Osteoblast (primary cell): ENCODE data around the gene C3orf20. TPM values are rescaled to one million over a fixed set of nuclear protein-coding genes. Genes with fewer than 3 reads are reported as not detected.

ENCODE experiments used
- DNase-seq: peaks from one replicate; pipeline ENCODE4 v3.0.0; 2011; ENCODE audit warnings: low spot score, mixed read lengths; ENCODE audit not compliant: insufficient read length; ENCODE audit errors: missing footprints
- H2AFZ ChIP-seq: 2 replicates; pipeline ENCODE4 v1.6.0; 2011; ENCODE audit warnings: mild to moderate bottlenecking, low read length
- H3K27ac ChIP-seq: 2 replicates; pipeline ENCODE4 v1.5.1; 2011; ENCODE audit warnings: mild to moderate bottlenecking, low read depth, low read length, moderate library complexity
- H3K27me3 ChIP-seq: 2 replicates; pipeline ENCODE4 v1.6.0; 2012; ENCODE audit warnings: mild to moderate bottlenecking, control low read depth, inconsistent platforms, low read length, moderate library complexity; ENCODE audit not compliant: insufficient read depth
- H3K36me3 ChIP-seq: 2 replicates; pipeline ENCODE4 v1.5.1; 2011; ENCODE audit warnings: mild to moderate bottlenecking, low read length, control low read depth, moderate library complexity; ENCODE audit not compliant: insufficient read depth
- H3K4me1 ChIP-seq: 2 replicates; pipeline ENCODE4 v1.5.1; 2011; ENCODE audit warnings: mild to moderate bottlenecking, low read length, control low read depth, moderate library complexity; ENCODE audit not compliant: insufficient read depth
- H3K4me2 ChIP-seq: 2 replicates; pipeline ENCODE4 v1.6.0; 2011; ENCODE audit warnings: mild to moderate bottlenecking, low read length; ENCODE audit not compliant: insufficient read depth
- H3K4me3 ChIP-seq: fragments of 200-600 bp; sonication (generic); 3 replicates; pipeline ENCODE4 v1.5.1; 2012; ENCODE audit warnings: mild to moderate bottlenecking, low read length, inconsistent platforms; ENCODE audit not compliant: insufficient read depth
- H3K79me2 ChIP-seq: 2 replicates; pipeline ENCODE4 v1.6.0; 2012; ENCODE audit warnings: mild to moderate bottlenecking, low read length, control low read depth, inconsistent platforms; ENCODE audit not compliant: insufficient read depth
- H3K9me3 ChIP-seq: 2 replicates; pipeline ENCODE4 v1.5.1; 2011; ENCODE audit warnings: low read depth, low read length, control low read depth
- H4K20me1 ChIP-seq: 2 replicates; pipeline ENCODE4 v1.6.0; 2012; ENCODE audit warnings: mild to moderate bottlenecking, low read length, control low read depth; ENCODE audit not compliant: insufficient read depth
- total RNA-seq: library from RNA; depleted of rRNA; stranded (reverse); fragments of >200 nt; gene quantifications from 2 replicates; pipeline ENCODE4 v1.2.3, GENCODE V29; 2012
- TF ChIP-seq, protein P1 (sequence below): IDR thresholded peaks from 2 replicates; pipeline ENCODE4 v1.5.1; 2011; ENCODE audit warnings: mild to moderate bottlenecking, low read depth, low read length, moderate library complexity; ENCODE audit errors: extremely low read depth

C3orf20 gene
- total RNA-seq, 1 donor: under 0.01 TPM

- no peak for DNase-seq
- no peaks in the 10 kb centered on the region for H3K79me2 ChIP-seq
- TF ChIP-seq, protein P1, sequence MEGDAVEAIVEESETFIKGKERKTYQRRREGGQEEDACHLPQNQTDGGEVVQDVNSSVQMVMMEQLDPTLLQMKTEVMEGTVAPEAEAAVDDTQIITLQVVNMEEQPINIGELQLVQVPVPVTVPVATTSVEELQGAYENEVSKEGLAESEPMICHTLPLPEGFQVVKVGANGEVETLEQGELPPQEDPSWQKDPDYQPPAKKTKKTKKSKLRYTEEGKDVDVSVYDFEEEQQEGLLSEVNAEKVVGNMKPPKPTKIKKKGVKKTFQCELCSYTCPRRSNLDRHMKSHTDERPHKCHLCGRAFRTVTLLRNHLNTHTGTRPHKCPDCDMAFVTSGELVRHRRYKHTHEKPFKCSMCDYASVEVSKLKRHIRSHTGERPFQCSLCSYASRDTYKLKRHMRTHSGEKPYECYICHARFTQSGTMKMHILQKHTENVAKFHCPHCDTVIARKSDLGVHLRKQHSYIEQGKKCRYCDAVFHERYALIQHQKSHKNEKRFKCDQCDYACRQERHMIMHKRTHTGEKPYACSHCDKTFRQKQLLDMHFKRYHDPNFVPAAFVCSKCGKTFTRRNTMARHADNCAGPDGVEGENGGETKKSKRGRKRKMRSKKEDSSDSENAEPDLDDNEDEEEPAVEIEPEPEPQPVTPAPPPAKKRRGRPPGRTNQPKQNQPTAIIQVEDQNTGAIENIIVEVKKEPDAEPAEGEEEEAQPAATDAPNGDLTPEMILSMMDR: no peak
These were observed 41.5 kb upstream of the C3orf20 start for GRCh38 chr3:14633417-14633816.

DNA sequence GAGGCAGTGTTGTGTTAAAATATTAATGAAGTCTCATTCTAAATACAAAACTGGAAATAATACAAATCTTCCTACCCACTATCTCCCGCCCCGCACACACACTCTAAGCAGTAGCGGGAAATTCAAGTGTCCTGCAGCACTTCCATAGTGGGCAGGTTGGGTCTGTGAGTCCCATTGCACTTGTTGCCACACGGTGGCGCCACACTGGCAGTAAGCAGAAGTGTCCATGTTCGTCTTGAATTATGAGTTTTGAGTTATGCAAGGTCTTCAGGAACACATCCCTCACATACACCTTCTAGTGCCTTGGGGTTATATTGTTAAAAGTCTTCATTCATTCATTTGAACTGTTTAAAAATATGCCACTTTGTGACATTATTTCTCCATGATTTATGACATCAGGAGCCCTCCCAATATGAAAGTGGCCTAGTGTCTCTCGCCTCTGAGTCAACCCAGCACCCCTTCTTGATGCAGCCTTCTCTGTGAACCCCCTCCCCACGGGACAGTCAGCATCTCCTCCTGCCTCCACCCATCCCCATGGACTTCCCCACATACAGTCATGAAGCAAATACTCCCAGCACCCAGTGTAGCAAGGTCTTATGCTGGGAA is 41.0 kb upstream of the C3orf20 start:
- peak; percentile 76 for DNase-seq
- H3K27ac ChIP-seq: no peak overlapping the region
- H3K27me3 ChIP-seq: no peaks in the 10 kb centered on the region

More at GRCh38 chr3:14633417-14633816, 41.5 kb upstream of the C3orf20 start:
- Histone ChIP-seq H3K9me3 (no peaks in the 10 kb centered on the region), H3K4me3 (no peak overlapping the region), H4K20me1 (no peaks in the 10 kb centered on the region), H3K27ac (no peak overlapping the region), H2AFZ (no peak overlapping the region), H3K36me3 (no peaks in the 10 kb centered on the region), H3K4me1 (no peaks in the 10 kb centered on the region), H3K27me3 (no peaks in the 10 kb centered on the region), H3K4me2 (no peak overlapping the region)

DNA sequence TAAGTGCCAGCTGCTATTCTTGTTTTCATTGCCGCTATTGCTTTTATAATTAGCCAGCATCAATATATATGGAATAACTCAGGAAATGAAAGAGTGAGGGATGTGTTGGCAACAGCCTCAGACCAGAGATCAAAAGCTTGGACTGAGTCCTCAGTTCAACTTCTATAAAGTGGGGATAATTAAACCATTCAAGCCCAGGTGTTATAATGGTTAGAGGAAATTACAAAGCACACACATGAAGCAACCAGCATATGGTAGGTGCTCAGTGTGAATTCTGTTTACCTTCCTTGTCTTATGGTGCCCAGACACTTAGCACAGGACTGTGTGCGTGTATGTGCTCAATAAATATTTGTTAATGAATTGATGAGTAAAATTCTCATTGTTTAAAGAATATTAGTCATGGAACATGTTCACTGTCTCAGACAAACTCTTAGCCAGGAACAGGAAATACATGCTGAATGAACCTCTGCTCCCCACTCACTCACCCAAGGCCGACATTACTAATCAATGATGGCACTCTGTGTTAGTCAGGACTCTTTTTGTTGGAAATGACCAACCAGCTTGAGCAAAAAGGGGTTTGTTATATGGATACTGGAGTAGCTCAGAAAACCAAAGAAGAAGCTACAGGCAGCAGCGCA is 40.1 kb upstream of the C3orf20 start:
- TF ChIP-seq, protein P1: no peak
- Histone ChIP-seq H3K9me3 (no peaks in the 10 kb centered on the region), H3K36me3 (no peaks in the 10 kb centered on the region), H3K4me1 (no peaks in the 10 kb centered on the region), H3K79me2 (no peaks in the 10 kb centered on the region), H3K4me2 (no peak overlapping the region), H3K27ac (no peak overlapping the region), H3K4me3 (no peak overlapping the region), H2AFZ (no peak overlapping the region), H3K27me3 (no peaks in the 10 kb centered on the region), H4K20me1 (no peaks in the 10 kb centered on the region)
- DNase-seq: no peak

More for the DNA sequence above, 41.0 kb upstream of the C3orf20 start:
- no peak overlapping the region for H2AFZ ChIP-seq
- H3K79me2 ChIP-seq: no peaks in the 10 kb centered on the region
- H3K36me3 ChIP-seq: no peaks in the 10 kb centered on the region
- H3K4me1 ChIP-seq: no peaks in the 10 kb centered on the region
- no peaks in the 10 kb centered on the region for H3K9me3 ChIP-seq
- TF ChIP-seq, protein P1: peak; percentile 85
- no peaks in the 10 kb centered on the region for H4K20me1 ChIP-seq
- H3K4me2 ChIP-seq: no peak overlapping the region
- no peak overlapping the region for H3K4me3 ChIP-seq

- TF ChIP-seq, protein P1: no peak
- Histone ChIP-seq H3K27me3 (peaks cover 4% of the 10 kb centered on the region), H3K4me3 (no peak overlapping the region), H3K9me3 (no peaks in the 10 kb centered on the region), H4K20me1 (no peaks in the 10 kb centered on the region), H3K27ac (no peak overlapping the region), H3K4me2 (no peak overlapping the region), H3K4me1 (no peaks in the 10 kb centered on the region), H2AFZ (no peak overlapping the region), H3K79me2 (no peaks in the 10 kb centered on the region), H3K36me3 (no peaks in the 10 kb centered on the region)
- no peak for DNase-seq
These were observed 38.3 kb upstream of the C3orf20 start for GRCh38 chr3:14636496-14637087.
